Endodermal cell (in vitro differentiated cells): ENCODE measurements around the gene CIAO2B. TPM values are rescaled to one million over a fixed set of nuclear protein-coding genes. Genes with fewer than 3 reads are reported as not detected.

Source experiments
- DNase-seq: peaks from one replicate; pipeline ENCODE4 v3.0.0-alpha.2; 2017
- H3K27ac ChIP-seq: 2 replicates; pipeline ENCODE4 v1.5.1; 2013; ENCODE audit warnings: mild to moderate bottlenecking, low read depth, low read length, moderate library complexity
- H3K27me3 ChIP-seq: 2 replicates; pipeline ENCODE4 v1.6.1; 2013; ENCODE audit warnings: mild to moderate bottlenecking, low read length, moderate library complexity; ENCODE audit not compliant: insufficient read depth, control insufficient read depth, poor library complexity, severe bottlenecking
- H3K36me3 ChIP-seq: 2 replicates; pipeline ENCODE4 v1.7.0; 2013; ENCODE audit warnings: mild to moderate bottlenecking, low read length, moderate library complexity; ENCODE audit not compliant: control insufficient read depth, insufficient read depth
- H3K4me1 ChIP-seq: one replicate; pipeline ENCODE4 v1.7.0; 2013; ENCODE audit warnings: low read length; ENCODE audit not compliant: control insufficient read depth, insufficient read depth
- H3K4me3 ChIP-seq: 2 replicates; pipeline ENCODE4 v1.5.1; 2013; ENCODE audit warnings: mild to moderate bottlenecking, low read length, moderate library complexity
- H3K9ac ChIP-seq: 2 replicates; pipeline ENCODE4 v1.6.1; 2013; ENCODE audit warnings: mild to moderate bottlenecking, low read length, moderate library complexity; ENCODE audit not compliant: poor library complexity, severe bottlenecking; ENCODE audit errors: extremely low read depth
- H3K9me3 ChIP-seq: 2 replicates; pipeline ENCODE4 v1.6.1; 2013; ENCODE audit warnings: mild to moderate bottlenecking, low read length, moderate library complexity; ENCODE audit not compliant: control insufficient read depth
- H3K27ac Mint-ChIP-seq: 2 replicates; pipeline ENCODE4 v1.8.0; 2020; ENCODE audit warnings: mixed read lengths
- H3K27me3 Mint-ChIP-seq: 2 replicates; pipeline ENCODE4 v1.8.0; 2021; ENCODE audit warnings: mild to moderate bottlenecking, mixed read lengths; ENCODE audit not compliant: insufficient read depth
- H3K36me3 Mint-ChIP-seq: 2 replicates; pipeline ENCODE4 v1.8.0; 2020; ENCODE audit warnings: low read depth, mixed read lengths
- H3K4me1 Mint-ChIP-seq: 2 replicates; pipeline ENCODE4 v1.8.0; 2020; ENCODE audit warnings: mixed read lengths
- H3K4me3 Mint-ChIP-seq: 2 replicates; pipeline ENCODE4 v1.8.0; 2020; ENCODE audit warnings: mild to moderate bottlenecking, moderate library complexity, mixed read lengths
- H3K9me3 Mint-ChIP-seq: 2 replicates; pipeline ENCODE4 v1.8.0; 2020; ENCODE audit warnings: mild to moderate bottlenecking, mixed read lengths
- WGBS, 2 experiments: methylation state at CpG; one replicate each; pipeline versions ENCODE4 v1.1.5 to v1.1.7; 2013; ENCODE audit warnings: missing lambda C conversion rate in 2 of 2, mixed read lengths in 1 of 2; ENCODE audit not compliant: insufficient coverage in 1 of 2, insufficient read length in 1 of 2; 5-methylcytosine and 5-hydroxymethylcytosine counted together
- total RNA-seq, 2 donors: library from RNA; stranded (reverse); fragmentation: NEBNext Ultra II Directional in 1 of 2; extraction: Animal tissue kit (Norgen Biotek cat#: 25700) in 1 of 2; gene quantifications; 2 replicates in 1 of 2; 3 replicates in 1 of 2; pipeline ENCODE4 v1.2.1, GENCODE V29; 2021
- TF ChIP-seq, protein P1 (sequence below): fragments of 200-600 bp; sonication (generic); conservative IDR thresholded peaks from 2 replicates; pipeline ENCODE4 v1.5.0; 2021; ENCODE audit warnings: antibody characterized with exemption, mild to moderate bottlenecking

CIAO2B gene
- total RNA-seq, 2 donors from 2014 or later, result 70.2 to 87.7 TPM

DNA sequence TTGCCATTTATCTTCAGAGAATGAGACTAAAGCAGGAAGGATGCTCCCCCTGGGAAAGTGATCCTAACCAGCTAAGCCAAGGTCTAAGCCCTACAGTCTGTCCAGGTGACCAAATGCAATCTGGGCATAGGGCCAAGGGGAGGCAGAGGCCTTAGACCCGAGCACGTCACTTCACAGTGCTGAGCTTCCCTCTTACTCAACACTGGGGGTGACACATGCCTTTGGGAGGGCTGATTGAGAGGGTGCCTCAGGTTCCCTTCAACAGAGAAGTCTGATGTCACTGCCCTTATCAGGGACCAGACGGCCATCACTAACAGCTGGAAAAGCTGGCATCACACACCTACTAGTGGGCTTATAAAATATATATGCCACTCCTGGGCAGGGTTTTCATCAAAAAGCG is 4.0 kb downstream of the CIAO2B start:
- Histone ChIP-seq H3K4me3 (no peak overlapping the region), H3K9me3 (no peaks in the 10 kb centered on the region), H3K36me3 (peaks cover 16% of the 10 kb centered on the region), H3K27me3 (peaks cover 29% of the 10 kb centered on the region), H3K4me1 (peaks cover 14% of the 10 kb centered on the region), H3K9ac (no peak overlapping the region), H3K27ac (no peak overlapping the region)
- Mint-ChIP-seq H3K4me3 (no peak overlapping the region), H3K9me3 (no peaks in the 10 kb centered on the region), H3K4me1 (peaks cover 17% of the 10 kb centered on the region), H3K27ac (no peak overlapping the region), H3K27me3 (peaks cover 31% of the 10 kb centered on the region), H3K36me3 (peaks cover 11% of the 10 kb centered on the region)
- TF ChIP-seq, protein P1, sequence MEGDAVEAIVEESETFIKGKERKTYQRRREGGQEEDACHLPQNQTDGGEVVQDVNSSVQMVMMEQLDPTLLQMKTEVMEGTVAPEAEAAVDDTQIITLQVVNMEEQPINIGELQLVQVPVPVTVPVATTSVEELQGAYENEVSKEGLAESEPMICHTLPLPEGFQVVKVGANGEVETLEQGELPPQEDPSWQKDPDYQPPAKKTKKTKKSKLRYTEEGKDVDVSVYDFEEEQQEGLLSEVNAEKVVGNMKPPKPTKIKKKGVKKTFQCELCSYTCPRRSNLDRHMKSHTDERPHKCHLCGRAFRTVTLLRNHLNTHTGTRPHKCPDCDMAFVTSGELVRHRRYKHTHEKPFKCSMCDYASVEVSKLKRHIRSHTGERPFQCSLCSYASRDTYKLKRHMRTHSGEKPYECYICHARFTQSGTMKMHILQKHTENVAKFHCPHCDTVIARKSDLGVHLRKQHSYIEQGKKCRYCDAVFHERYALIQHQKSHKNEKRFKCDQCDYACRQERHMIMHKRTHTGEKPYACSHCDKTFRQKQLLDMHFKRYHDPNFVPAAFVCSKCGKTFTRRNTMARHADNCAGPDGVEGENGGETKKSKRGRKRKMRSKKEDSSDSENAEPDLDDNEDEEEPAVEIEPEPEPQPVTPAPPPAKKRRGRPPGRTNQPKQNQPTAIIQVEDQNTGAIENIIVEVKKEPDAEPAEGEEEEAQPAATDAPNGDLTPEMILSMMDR, result no peak
- WGBS, 2 experiments, result 92 to 100% methylated on average over 1 to 4 of the region's 4 CpGs
- no peak for DNase-seq

DNA sequence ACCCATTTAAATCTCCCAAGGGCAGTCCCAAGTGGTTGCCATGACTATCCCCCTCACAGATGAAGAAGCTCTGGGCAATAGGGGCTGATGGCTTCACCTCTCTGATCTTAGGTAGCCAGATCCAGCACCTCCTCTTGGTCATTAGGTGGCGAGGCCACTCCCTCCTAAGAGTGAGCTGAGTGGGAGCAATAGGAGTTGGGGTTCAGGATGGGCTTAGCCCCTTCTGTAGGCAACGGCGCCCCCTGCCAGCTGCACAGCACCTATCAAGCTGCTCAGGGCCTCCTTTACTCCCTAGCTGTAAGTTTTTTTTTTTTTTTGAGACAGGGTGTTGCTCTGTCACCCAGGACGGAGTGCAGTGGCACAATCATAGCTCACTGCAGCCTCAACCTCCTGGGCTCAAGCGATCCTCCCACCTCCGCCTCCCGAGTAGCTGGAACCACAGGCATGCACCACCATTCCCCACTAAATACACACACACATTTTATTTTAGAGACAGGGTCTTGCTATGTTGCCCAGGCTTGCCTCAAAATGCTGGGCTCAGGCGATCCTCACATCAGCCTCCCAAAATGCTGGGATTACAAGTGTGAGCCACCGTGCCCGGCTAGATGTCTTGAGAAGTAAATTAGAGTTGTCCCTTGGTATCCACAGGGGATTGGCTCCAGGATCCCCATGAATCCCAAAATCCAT is 5.4 kb downstream of the CIAO2B start:
- peaks cover 15% of the 10 kb centered on the region for H3K4me1 Mint-ChIP-seq
- peaks cover 11% of the 10 kb centered on the region for H3K36me3 Mint-ChIP-seq
- H3K27ac Mint-ChIP-seq, result no peak overlapping the region
- H3K9ac ChIP-seq, result no peak overlapping the region
- no peak overlapping the region for H3K27ac ChIP-seq
- peaks cover 41% of the 10 kb centered on the region for H3K27me3 Mint-ChIP-seq
- peaks cover 13% of the 10 kb centered on the region for H3K4me1 ChIP-seq
- H3K27me3 ChIP-seq, result peaks cover 42% of the 10 kb centered on the region
- WGBS, 2 experiments, result 89 to 94% methylated on average over 7 to 10 of the region's 10 CpGs
- TF ChIP-seq, protein P1, result peak; percentile 71
- DNase-seq, result peak; percentile 73
- H3K4me3 Mint-ChIP-seq, result no peak overlapping the region
- H3K9me3 ChIP-seq, result no peaks in the 10 kb centered on the region
- no peak overlapping the region for H3K4me3 ChIP-seq
- H3K9me3 Mint-ChIP-seq, result no peaks in the 10 kb centered on the region
- peaks cover 16% of the 10 kb centered on the region for H3K36me3 ChIP-seq

DNA sequence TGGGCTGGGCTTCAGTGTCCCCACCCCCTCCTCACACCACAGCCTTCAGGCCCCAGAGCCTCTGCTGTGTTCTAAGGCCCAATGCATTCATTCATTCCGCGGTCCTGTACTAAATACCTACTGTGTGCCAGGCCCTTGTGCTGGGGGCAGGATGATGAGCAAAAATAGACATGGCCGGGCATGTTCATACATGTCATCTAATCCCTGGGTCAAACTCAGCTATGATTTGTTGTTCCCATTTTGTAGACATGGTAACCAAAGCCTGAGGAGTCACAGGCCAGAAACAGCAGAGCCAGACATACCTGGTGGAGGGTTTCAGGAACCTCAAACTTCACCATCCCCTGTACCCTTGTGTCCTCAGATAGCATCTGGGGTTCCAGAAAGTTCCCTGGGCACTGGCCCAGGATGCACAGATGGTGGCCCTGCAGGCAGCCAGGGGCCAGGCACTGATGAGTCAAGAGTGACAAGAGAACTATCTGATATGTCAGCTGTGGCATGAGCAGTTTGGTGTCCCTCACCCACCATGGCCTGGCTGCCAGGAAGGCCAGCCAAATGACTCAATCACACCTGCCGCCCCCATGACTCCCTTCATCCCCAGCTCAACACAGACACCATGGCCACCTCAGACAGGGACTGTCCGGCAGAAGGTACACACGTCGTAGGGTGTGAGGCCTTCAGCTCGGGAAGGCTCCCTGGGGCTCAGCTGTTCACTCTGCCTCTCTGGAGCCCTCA is 6.1 kb downstream of the CIAO2B start:
- Histone ChIP-seq H3K9me3 (no peaks in the 10 kb centered on the region), H3K9ac (no peak overlapping the region), H3K4me1 (peaks cover 9% of the 10 kb centered on the region), H3K4me3 (no peak overlapping the region), H3K36me3 (peaks cover 16% of the 10 kb centered on the region), H3K27me3 (peaks cover 50% of the 10 kb centered on the region), H3K27ac (no peak overlapping the region)
- H3K9me3 Mint-ChIP-seq, result no peaks in the 10 kb centered on the region
- H3K27me3 Mint-ChIP-seq, result peaks cover 49% of the 10 kb centered on the region
- no peak for DNase-seq
- TF ChIP-seq, protein P1, result no peak
- peaks cover 11% of the 10 kb centered on the region for H3K36me3 Mint-ChIP-seq
- no peak overlapping the region for H3K4me3 Mint-ChIP-seq
- H3K27ac Mint-ChIP-seq, result no peak overlapping the region
- H3K4me1 Mint-ChIP-seq, result peaks cover 7% of the 10 kb centered on the region
- 94 to 96% methylated on average over 8 of the region's 8 CpGs for WGBS, 2 experiments
